GM23338 (cell line): ENCODE results near the gene NPPC. TPM values are rescaled to one million over a fixed set of nuclear protein-coding genes. Genes with fewer than 3 reads are reported as not detected.

Experiments
- ATAC-seq: fragments of 200-7000 bp; cut with Tn5 transposase; 3 replicates; pipeline ENCODE4 v1.9.1; 2020
- DNase-seq: peaks from one replicate; pipeline ENCODE4 v3.0.0-alpha.2; 2015; ENCODE audit warnings: low spot score
- H2AFZ ChIP-seq: fragments of 200-600 bp; sonication (generic); 2 replicates; pipeline ENCODE4 v1.8.0; 2016; ENCODE audit warnings: antibody characterized with exemption, mild to moderate bottlenecking, moderate library complexity
- H3F3A ChIP-seq: fragments of 200-600 bp; sonication (generic); replicated peaks from 2 replicates; pipeline ENCODE4 v1.8.0; 2017; ENCODE audit warnings: antibody characterized with exemption, mixed run types, low read depth
- H3K27ac ChIP-seq: fragments of 200-600 bp; sonication (generic); 2 replicates; pipeline ENCODE4 v1.6.1; 2016; ENCODE audit warnings: low read depth
- H3K27me3 ChIP-seq: fragments of 200-600 bp; sonication (generic); 2 replicates; pipeline ENCODE4 v1.8.0; 2016; ENCODE audit warnings: mild to moderate bottlenecking, mixed run types, moderate library complexity; ENCODE audit not compliant: insufficient read depth
- H3K36me3 ChIP-seq: fragments of 200-600 bp; sonication (generic); 2 replicates; pipeline ENCODE4 v1.8.0; 2016; ENCODE audit warnings: mild to moderate bottlenecking; ENCODE audit not compliant: insufficient read depth
- H3K4me1 ChIP-seq: fragments of 200-600 bp; sonication (generic); 2 replicates; pipeline ENCODE4 v1.8.0; 2016; ENCODE audit warnings: mild to moderate bottlenecking, moderate library complexity; ENCODE audit not compliant: insufficient read depth
- H3K4me2 ChIP-seq: fragments of 200-600 bp; sonication (generic); 2 replicates; pipeline ENCODE4 v1.7.1; 2017; ENCODE audit warnings: mixed run types
- H3K4me3 ChIP-seq: fragments of 200-600 bp; sonication (generic); 2 replicates; pipeline ENCODE4 v1.6.1; 2016; ENCODE audit warnings: mixed run types
- H3K79me2 ChIP-seq: fragments of 200-600 bp; sonication (generic); replicated peaks from 2 replicates; pipeline ENCODE4 v1.8.0; 2017; ENCODE audit warnings: mild to moderate bottlenecking; ENCODE audit not compliant: insufficient read depth
- H3K9me2 ChIP-seq: fragments of 200-600 bp; sonication (generic); 2 replicates; pipeline ENCODE4 v1.8.0; 2017; ENCODE audit not compliant: insufficient read depth
- H4K20me1 ChIP-seq: fragments of 200-600 bp; sonication (generic); replicated peaks from 2 replicates; pipeline ENCODE4 v1.8.0; 2017; ENCODE audit warnings: mild to moderate bottlenecking; ENCODE audit not compliant: insufficient read depth
- H3K27ac Mint-ChIP-seq: 2 replicates; pipeline ENCODE4 v1.8.0; 2020; ENCODE audit warnings: inconsistent platforms, mild to moderate bottlenecking, moderate library complexity, mixed read lengths
- H3K27me3 Mint-ChIP-seq: 3 replicates; pipeline ENCODE4 v1.8.0; 2022; ENCODE audit warnings: low read depth, mild to moderate bottlenecking, moderate library complexity, mixed read lengths, inconsistent platforms; ENCODE audit not compliant: insufficient read depth, poor library complexity
- H3K36me3 Mint-ChIP-seq: 3 replicates; pipeline ENCODE4 v1.8.0; 2021; ENCODE audit warnings: low read depth, mild to moderate bottlenecking, inconsistent platforms, moderate library complexity, mixed read lengths
- H3K4me1 Mint-ChIP-seq: 3 replicates; pipeline ENCODE4 v1.8.0; 2020; ENCODE audit warnings: mild to moderate bottlenecking, inconsistent platforms, mixed read lengths
- H3K4me3 Mint-ChIP-seq: 3 replicates; pipeline ENCODE4 v1.8.0; 2021; ENCODE audit warnings: moderate library complexity, mild to moderate bottlenecking, inconsistent platforms, mixed read lengths
- H3K9me3 Mint-ChIP-seq: 3 replicates; pipeline ENCODE4 v1.8.0; 2020; ENCODE audit warnings: moderate library complexity, mild to moderate bottlenecking, inconsistent platforms, mixed read lengths
- CREB1 ChIP-seq: fragments of 250-450 bp; sonication (Bioruptor Pico); IDR thresholded peaks from 2 replicates; pipeline ENCODE4 v1.5.0; 2020; ENCODE audit warnings: low read depth, mild to moderate bottlenecking, moderate library complexity
- ETS1 ChIP-seq: IDR thresholded peaks from 2 replicates; pipeline ENCODE4 v1.6.1; 2016; ENCODE audit warnings: antibody characterized with exemption
- EZH2 ChIP-seq: fragments of 200-600 bp; sonication (generic); IDR thresholded peaks from one replicate; pipeline ENCODE4 v1.8.0; 2017; ENCODE audit warnings: antibody characterized with exemption, mild to moderate bottlenecking, low read depth; ENCODE audit not compliant: unreplicated experiment
- EZH2phosphoT487 ChIP-seq: fragments of 200-600 bp; sonication (generic); IDR thresholded peaks from one replicate; pipeline ENCODE4 v1.8.1; 2018; ENCODE audit warnings: antibody characterized with exemption; ENCODE audit not compliant: unreplicated experiment
- STAT1 ChIP-seq: IDR thresholded peaks from one replicate; pipeline ENCODE4 v1.6.1; 2016; ENCODE audit warnings: antibody characterized with exemption; ENCODE audit not compliant: unreplicated experiment
- ZNF331 ChIP-seq: fragments of 250-450 bp; sonication (Bioruptor Pico); IDR thresholded peaks from 2 replicates; pipeline ENCODE4 v1.5.0; 2020; ENCODE audit warnings: low read depth, mild to moderate bottlenecking, moderate library complexity
- microRNA counts: library from miRNA; unstranded; fragments of <30 nt; microRNA quantifications from one replicate; lab custom pipeline; 2017
- microRNA-seq: library from miRNA; unstranded; fragments of <30 nt; microRNA quantifications from one replicate; pipeline ENCODE4, GENCODE V29; 2017
- polyA plus RNA-seq: library from polyadenylated mRNA; unstranded; fragments of >200 nt; fragmentation: Nextera tagmentation; extraction: Ambion mirVana; gene quantifications from 2 replicates; pipeline ENCODE4 v1.2.1, GENCODE V29; 2016
- small RNA-seq: library from RNA; depleted of rRNA; stranded (forward); fragments of <200 nt; gene quantifications from one replicate; pipeline ENCODE3, GENCODE V24; 2014; ENCODE audit warnings: low replicate concordance
- total RNA-seq: library from RNA; depleted of rRNA; stranded (reverse); fragments of >200 nt; shearing (Covaris generic); gene quantifications from 2 replicates; pipeline ENCODE4 v1.2.3, GENCODE V29; 2014; rRNA removed

The NPPC gene
- total and polyA plus RNA-seq, 2 experiments from 2014 or later, result 2.2 to 6.3 TPM

- no peak overlapping the region for H3K27ac Mint-ChIP-seq
- peaks cover 2% of the 10 kb centered on the region; the same call in 2 of the 3 replicates for H3K36me3 Mint-ChIP-seq
These were observed 51.3 kb downstream of the NPPC start for GRCh38 chr2:231874944-231875343.

More at GRCh38 chr2:231874944-231875343, 51.3 kb downstream of the NPPC start:
- Histone ChIP-seq H3K27ac (no peak overlapping the region), H3K4me1 (no peaks in the 10 kb centered on the region), H3K36me3 (no peaks in the 10 kb centered on the region), H3K4me2 (no peak overlapping the region), H4K20me1 (no peaks in the 10 kb centered on the region), H2AFZ (no peak overlapping the region), H3K4me3 (no peak overlapping the region), H3K27me3 (no peaks in the 10 kb centered on the region), H3K9me2 (no peaks in the 10 kb centered on the region), H3K79me2 (no peaks in the 10 kb centered on the region), H3F3A (no peaks in the 10 kb centered on the region)
- no peak for DNase-seq
- ATAC-seq, result no peak
- Mint-ChIP-seq H3K27me3 (peaks cover 10% of the 10 kb centered on the region), H3K9me3 (peaks cover 11% of the 10 kb centered on the region), H3K4me3 (no peak overlapping the region), H3K4me1 (peaks cover 1% of the 10 kb centered on the region; the same call in 1 of the 3 replicates)
- TF ChIP-seq STAT1 (no peak), EZH2phosphoT487 (no peak), ZNF331 (CRISPR knock-in tag) (no peak), CREB1 (CRISPR knock-in tag) (no peak), ETS1 (no peak), EZH2 (no peak)

MicroRNAs within 50 kb of the gene (microRNA counts, 767-probe panel; counts per million panel counts)
- microRNA hsa-miR-1471 (lab: Ali Mortazavi, UCI), result not detected

Small RNA genes lying within 50 kb of the gene (microRNA-seq; reads per million reads assigned to microRNA genes)
- not detected for gene MIR1471

Small RNA genes lying within 50 kb of the gene (small RNA-seq; reads per million reads assigned to genes)
- gene MIR1471, result not detected

Other genes with a start within 250 kb of the NPPC start
- gene PTMA, start 217.9 kb downstream of the NPPC start, total RNA-seq, result 1,861 and 2,007 TPM in 2 replicates
- gene PTMA, start 217.9 kb downstream of the NPPC start, polyA plus RNA-seq, result 8,990 and 10,188 TPM in 2 replicates
- gene PDE6D, start 145.1 kb downstream of the NPPC start, total RNA-seq, result 35.2 and 50.3 TPM in 2 replicates
- gene PDE6D, start 145.1 kb downstream of the NPPC start, polyA plus RNA-seq, result 54.5 and 55.6 TPM in 2 replicates
- 61.6 and 63.7 TPM in 2 replicates for gene COPS7B, start 140.0 kb downstream of the NPPC start, total RNA-seq
- gene COPS7B, start 140.0 kb downstream of the NPPC start, polyA plus RNA-seq, result 40.9 and 44.9 TPM in 2 replicates
- 17.4 and 25.3 TPM in 2 replicates for gene DIS3L2, start 35.3 kb upstream of the NPPC start, total RNA-seq
- 15.0 and 15.2 TPM in 2 replicates for gene DIS3L2, start 35.3 kb upstream of the NPPC start, polyA plus RNA-seq